ENCODE results near the gene MBLAC1. TPM values are rescaled to one million over a fixed set of nuclear protein-coding genes. Genes with fewer than 3 reads are reported as not detected.
"Not testable (repeated sequence)": the region's sequence is repeated elsewhere in the genome, so short reads cannot be mapped to it uniquely, and the experiment has no call there.

The MBLAC1 gene
- total RNA-seq, 1 experiment from 2014 or later = 3.5 TPM

GRCh38 chr7:100128637-100128963, 1.8 kb downstream of the MBLAC1 start:
- no peak for DNase-seq (ENCODE audit: low spot score)
- TF ChIP-seq, protein P1, sequence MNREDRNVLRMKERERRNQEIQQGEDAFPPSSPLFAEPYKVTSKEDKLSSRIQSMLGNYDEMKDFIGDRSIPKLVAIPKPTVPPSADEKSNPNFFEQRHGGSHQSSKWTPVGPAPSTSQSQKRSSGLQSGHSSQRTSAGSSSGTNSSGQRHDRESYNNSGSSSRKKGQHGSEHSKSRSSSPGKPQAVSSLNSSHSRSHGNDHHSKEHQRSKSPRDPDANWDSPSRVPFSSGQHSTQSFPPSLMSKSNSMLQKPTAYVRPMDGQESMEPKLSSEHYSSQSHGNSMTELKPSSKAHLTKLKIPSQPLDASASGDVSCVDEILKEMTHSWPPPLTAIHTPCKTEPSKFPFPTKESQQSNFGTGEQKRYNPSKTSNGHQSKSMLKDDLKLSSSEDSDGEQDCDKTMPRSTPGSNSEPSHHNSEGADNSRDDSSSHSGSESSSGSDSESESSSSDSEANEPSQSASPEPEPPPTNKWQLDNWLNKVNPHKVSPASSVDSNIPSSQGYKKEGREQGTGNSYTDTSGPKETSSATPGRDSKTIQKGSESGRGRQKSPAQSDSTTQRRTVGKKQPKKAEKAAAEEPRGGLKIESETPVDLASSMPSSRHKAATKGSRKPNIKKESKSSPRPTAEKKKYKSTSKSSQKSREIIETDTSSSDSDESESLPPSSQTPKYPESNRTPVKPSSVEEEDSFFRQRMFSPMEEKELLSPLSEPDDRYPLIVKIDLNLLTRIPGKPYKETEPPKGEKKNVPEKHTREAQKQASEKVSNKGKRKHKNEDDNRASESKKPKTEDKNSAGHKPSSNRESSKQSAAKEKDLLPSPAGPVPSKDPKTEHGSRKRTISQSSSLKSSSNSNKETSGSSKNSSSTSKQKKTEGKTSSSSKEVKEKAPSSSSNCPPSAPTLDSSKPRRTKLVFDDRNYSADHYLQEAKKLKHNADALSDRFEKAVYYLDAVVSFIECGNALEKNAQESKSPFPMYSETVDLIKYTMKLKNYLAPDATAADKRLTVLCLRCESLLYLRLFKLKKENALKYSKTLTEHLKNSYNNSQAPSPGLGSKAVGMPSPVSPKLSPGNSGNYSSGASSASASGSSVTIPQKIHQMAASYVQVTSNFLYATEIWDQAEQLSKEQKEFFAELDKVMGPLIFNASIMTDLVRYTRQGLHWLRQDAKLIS (CRISPR knock-in tag; IDR thresholded peaks at IDR 0.05; ENCODE audit: borderline replicate concordance) = no peak
- TF ChIP-seq NR3C1 (CRISPR knock-in tag; conservative IDR thresholded peaks at IDR 0.05; ENCODE audit: low read depth) (no peak), SOX15 (CRISPR knock-in tag; IDR thresholded peaks at IDR 0.05) (no peak), ETV6 (CRISPR knock-in tag; IDR thresholded peaks at IDR 0.05) (no peak), FOXK1 (CRISPR knock-in tag; IDR thresholded peaks at IDR 0.05) (no peak), ZBTB21 (CRISPR knock-in tag; IDR thresholded peaks at IDR 0.05; ENCODE audit: borderline replicate concordance) (no peak), ZNF138 (CRISPR knock-in tag; conservative IDR thresholded peaks at IDR 0.05) (no peak), PREB (CRISPR knock-in tag; IDR thresholded peaks at IDR 0.05; ENCODE audit: borderline replicate concordance) (no peak), ZNF219 (CRISPR knock-in tag; IDR thresholded peaks at IDR 0.05; ENCODE audit: borderline replicate concordance) (no peak), ZNF121 (CRISPR knock-in tag; IDR thresholded peaks at IDR 0.05) (no peak), OVOL2 (CRISPR knock-in tag; IDR thresholded peaks at IDR 0.05; ENCODE audit: borderline replicate concordance) (no peak), HMGXB4 (CRISPR knock-in tag; IDR thresholded peaks at IDR 0.05) (no peak), IRF2 (CRISPR knock-in tag; IDR thresholded peaks at IDR 0.05; ENCODE audit: borderline replicate concordance, low read depth) (no peak), ATF2 (CRISPR knock-in tag; IDR thresholded peaks at IDR 0.05; ENCODE audit: borderline replicate concordance, low read depth) (no peak)
- TF ChIP-seq, protein P2, sequence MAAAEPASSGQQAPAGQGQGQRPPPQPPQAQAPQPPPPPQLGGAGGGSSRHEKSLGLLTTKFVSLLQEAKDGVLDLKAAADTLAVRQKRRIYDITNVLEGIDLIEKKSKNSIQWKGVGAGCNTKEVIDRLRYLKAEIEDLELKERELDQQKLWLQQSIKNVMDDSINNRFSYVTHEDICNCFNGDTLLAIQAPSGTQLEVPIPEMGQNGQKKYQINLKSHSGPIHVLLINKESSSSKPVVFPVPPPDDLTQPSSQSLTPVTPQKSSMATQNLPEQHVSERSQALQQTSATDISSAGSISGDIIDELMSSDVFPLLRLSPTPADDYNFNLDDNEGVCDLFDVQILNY (CRISPR knock-in tag; IDR thresholded peaks at IDR 0.05) = no peak
- TF ChIP-seq, protein P3, sequence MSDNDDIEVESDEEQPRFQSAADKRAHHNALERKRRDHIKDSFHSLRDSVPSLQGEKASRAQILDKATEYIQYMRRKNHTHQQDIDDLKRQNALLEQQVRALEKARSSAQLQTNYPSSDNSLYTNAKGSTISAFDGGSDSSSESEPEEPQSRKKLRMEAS (CRISPR knock-in tag; IDR thresholded peaks at IDR 0.05) = no peak
- TF ChIP-seq, protein P4, sequence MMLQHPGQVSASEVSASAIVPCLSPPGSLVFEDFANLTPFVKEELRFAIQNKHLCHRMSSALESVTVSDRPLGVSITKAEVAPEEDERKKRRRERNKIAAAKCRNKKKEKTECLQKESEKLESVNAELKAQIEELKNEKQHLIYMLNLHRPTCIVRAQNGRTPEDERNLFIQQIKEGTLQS (CRISPR knock-in tag; conservative IDR thresholded peaks at IDR 0.05) = no peak
- TF ChIP-seq, protein P5, sequence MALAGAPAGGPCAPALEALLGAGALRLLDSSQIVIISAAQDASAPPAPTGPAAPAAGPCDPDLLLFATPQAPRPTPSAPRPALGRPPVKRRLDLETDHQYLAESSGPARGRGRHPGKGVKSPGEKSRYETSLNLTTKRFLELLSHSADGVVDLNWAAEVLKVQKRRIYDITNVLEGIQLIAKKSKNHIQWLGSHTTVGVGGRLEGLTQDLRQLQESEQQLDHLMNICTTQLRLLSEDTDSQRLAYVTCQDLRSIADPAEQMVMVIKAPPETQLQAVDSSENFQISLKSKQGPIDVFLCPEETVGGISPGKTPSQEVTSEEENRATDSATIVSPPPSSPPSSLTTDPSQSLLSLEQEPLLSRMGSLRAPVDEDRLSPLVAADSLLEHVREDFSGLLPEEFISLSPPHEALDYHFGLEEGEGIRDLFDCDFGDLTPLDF (CRISPR knock-in tag; IDR thresholded peaks at IDR 0.05) = no peak
- ChIA-PET CTCF (interaction anchor here (0.6 to 3.2 kb wide), 5 partner anchors 19 to 40 kb away, joined by 3 to 41 read pairs (median 3); partner anchors contain the start of genes AP4M1, GAL3ST4, LAMTOR4 and MCM7), POLR2A (interaction anchor here (1.0 kb wide), 1 partner anchor 27 kb away, joined by 9 read pairs; the partner anchor contains the start of genes AP4M1 and MCM7)
- Mint-ChIP-seq H3K27me3 (ENCODE audit: low read depth) (peaks cover 15% of the 10 kb centered on the region), H3K27ac (no peak overlapping the region), H3K4me3 (peak overlapping the region; percentile 77), H3K36me3 (no peaks in the 10 kb centered on the region), H3K4me1 (peaks cover 14% of the 10 kb centered on the region), H3K9me3 (no peaks in the 10 kb centered on the region)
- ATAC-seq = no peak

DNA sequence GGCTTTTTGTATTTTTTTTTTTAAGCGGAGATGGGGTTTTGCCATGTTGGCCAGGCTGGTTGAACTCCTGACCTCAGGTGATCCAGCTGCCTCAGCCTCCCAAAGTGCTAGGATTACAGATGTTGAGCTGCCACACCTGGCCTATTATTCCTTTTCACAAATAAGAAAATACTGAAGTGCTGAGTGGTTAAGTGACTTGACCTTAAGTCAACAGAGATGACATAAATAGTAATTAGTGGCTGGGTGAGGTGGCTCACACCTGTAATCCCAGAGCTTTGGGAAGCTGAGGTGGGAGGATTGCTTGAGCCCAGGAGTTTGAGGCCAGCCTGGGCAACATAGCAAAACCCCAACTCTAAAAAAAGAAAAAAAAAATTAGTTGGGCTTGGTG, 3.4 kb downstream of the MBLAC1 start:
- peaks cover 11% of the 10 kb centered on the region for H3K4me1 Mint-ChIP-seq
- ChIA-PET CTCF (interaction anchor here (0.6 to 4.9 kb wide), 30 partner anchors 8 to 277 kb away, joined by 3 to 54 read pairs (median 6); partner anchors contain the start of genes AP4M1, GAL3ST4, GJC3 and GPC2), POLR2A (interaction anchor here (0.6 to 1.7 kb wide), 5 partner anchors 29 to 48 kb away, joined by 3 to 11 read pairs (median 4); partner anchors contain the start of genes AP4M1, GAL3ST4, GPC2 and MCM7)
- ATAC-seq; H3K9me3 Mint-ChIP-seq; DNase-seq (ENCODE audit: low spot score); H3K4me3 Mint-ChIP-seq; H3K36me3 Mint-ChIP-seq; H3K27ac Mint-ChIP-seq: not testable (repeated sequence)
- peaks cover 15% of the 10 kb centered on the region for H3K27me3 Mint-ChIP-seq (ENCODE audit: low read depth)
